Left ventricle myocardium inferior (tissue), 1 donor: Measurements from ENCODE around the gene STRAP. TPM values are rescaled to one million over a fixed set of nuclear protein-coding genes. Genes with fewer than 3 reads are reported as not detected.
"Not testable (repeated sequence)": the region's sequence is repeated elsewhere in the genome, so short reads cannot be mapped to it uniquely, and the experiment has no call there.

Experiments
- DNase-seq: peaks from one replicate; pipeline ENCODE4 v3.0.0-alpha.2; 2020
- H3K27ac ChIP-seq: fragments of 200-600 bp; replicated peaks from 2 replicates; pipeline ENCODE4 v1.8.0; 2021
- H3K27me3 ChIP-seq: fragments of 200-600 bp; 2 replicates; pipeline ENCODE4 v1.8.0; 2021; ENCODE audit warnings: low read depth
- H3K36me3 ChIP-seq: fragments of 200-600 bp; 2 replicates; pipeline ENCODE4 v1.8.0; 2021
- H3K4me1 ChIP-seq: fragments of 200-600 bp; 2 replicates; pipeline ENCODE4 v1.8.0; 2021
- H3K4me3 ChIP-seq: fragments of 200-600 bp; 2 replicates; pipeline ENCODE4 v1.8.0; 2021; ENCODE audit warnings: mild to moderate bottlenecking, moderate library complexity
- H3K9me3 ChIP-seq: fragments of 200-600 bp; replicated peaks from 2 replicates; pipeline ENCODE4 v1.8.0; 2021
- CTCF ChIP-seq: fragments of 200-600 bp; IDR thresholded peaks from 2 replicates; pipeline ENCODE4 v1.8.0; 2021; ENCODE audit warnings: antibody characterized with exemption, mild to moderate bottlenecking, borderline replicate concordance
- intact Hi-C: fragments of 100-400 bp; cut with micrococcal nuclease; formaldehyde crosslinking; loops from one replicate; pipeline ENCODE4 v1.11.0; 2022
- total RNA-seq: library from RNA; stranded (reverse); fragmentation: NEBNext Ultra II Directional; extraction: Animal tissue kit (Norgen Biotek cat#: 25700); gene quantifications from one replicate; pipeline ENCODE4 v1.2.1, GENCODE V29; 2021
- donor health status: DM: no; HTN: yes; CAD: no; lungs with severe emphysema.

The STRAP gene
- total RNA-seq, 1 donor from 2014 or later = 130 TPM

- H3K36me3 ChIP-seq = peaks cover 78% of the 10 kb centered on the region
- H3K27me3 ChIP-seq = no peaks in the 10 kb centered on the region
- no peak overlapping the region for H3K4me3 ChIP-seq
- intact Hi-C loops = no loop called here
- no peaks in the 10 kb centered on the region for H3K9me3 ChIP-seq
- TF ChIP-seq CTCF = no peak
- H3K4me1 ChIP-seq = no peaks in the 10 kb centered on the region
- DNase-seq = no peak
- H3K27ac ChIP-seq = no peak overlapping the region
These were observed 15.2 kb downstream of the STRAP start for GRCh38 chr12:15897433-15897832.

- Histone ChIP-seq H3K36me3 (peaks cover 87% of the 10 kb centered on the region), H3K4me1 (no peaks in the 10 kb centered on the region), H3K9me3 (no peaks in the 10 kb centered on the region), H3K27ac (no peak overlapping the region), H3K27me3 (no peaks in the 10 kb centered on the region), H3K4me3 (no peak overlapping the region)
- TF ChIP-seq CTCF = peak; percentile 77
- intact Hi-C loops = no loop called here
- DNase-seq = no peak
These were observed 17.2 kb downstream of the STRAP start for GRCh38 chr12:15899282-15899870.

- no peak for DNase-seq
- Histone ChIP-seq H3K36me3 (peaks cover 65% of the 10 kb centered on the region), H3K4me3 (no peak overlapping the region), H3K27ac (peak overlapping the region; percentile 16), H3K4me1 (no peaks in the 10 kb centered on the region), H3K27me3 (no peaks in the 10 kb centered on the region), H3K9me3 (no peaks in the 10 kb centered on the region)
- TF ChIP-seq CTCF = no peak
- intact Hi-C loops = no loop called here
These were observed 22.3 kb downstream of the STRAP start for GRCh38 chr12:15904378-15904920.

- Histone ChIP-seq H3K27ac (peak overlapping the region; percentile 86), H3K36me3 (peaks cover 12% of the 10 kb centered on the region), H3K9me3 (no peaks in the 10 kb centered on the region), H3K4me3 (peak overlapping the region; percentile 73), H3K27me3 (no peaks in the 10 kb centered on the region), H3K4me1 (peaks cover 25% of the 10 kb centered on the region)
- no peak for TF ChIP-seq CTCF
- intact Hi-C loops = no loop called here
- no peak for DNase-seq
These were observed 28.3 kb downstream of the STRAP start for GRCh38 chr12:15910468-15910863.

GRCh38 chr12:15910864-15911721 lies 28.9 kb downstream of the STRAP start, which contains the start of gene DERA:
TSS of gene DERA (plus strand) at chr12:15911332. CDS start at chr12:15911384, 52 bp downstream.
- peak within 1 kb of the TSS; percentile 73 for H3K4me3 ChIP-seq
- peak; percentile 85 for DNase-seq
- peaks cover 12% of the 10 kb centered on the region for H3K36me3 ChIP-seq
- no peaks in the 10 kb centered on the region for H3K9me3 ChIP-seq
- peak; percentile 26 for TF ChIP-seq CTCF
- intact Hi-C loops = no loop called here
- H3K27me3 ChIP-seq = no peaks in the 10 kb centered on the region
- peaks cover 25% of the 10 kb centered on the region for H3K4me1 ChIP-seq
- H3K27ac ChIP-seq = peak within 1 kb of the TSS; percentile 86

GRCh38 chr12:15911931-15912330 lies 29.7 kb downstream of the STRAP start:
- Histone ChIP-seq H3K4me3 (peak overlapping the region; percentile 73), H3K4me1 (peaks cover 25% of the 10 kb centered on the region), H3K27ac (peak overlapping the region; percentile 86)
- H3K36me3 ChIP-seq, DNase-seq, intact Hi-C loops, H3K27me3 ChIP-seq, H3K9me3 ChIP-seq: not testable (repeated sequence)

GRCh38 chr12:15914131-15914530 lies 31.9 kb downstream of the STRAP start:
- DNase-seq, H3K4me3 ChIP-seq, H3K9me3 ChIP-seq, H3K27ac ChIP-seq, intact Hi-C loops, H3K36me3 ChIP-seq, H3K27me3 ChIP-seq: not testable (repeated sequence)
- H3K4me1 ChIP-seq = peaks cover 25% of the 10 kb centered on the region
